Neuronal stem cell (in vitro differentiated cells): ENCODE measurements around the gene TSPAN2.

Experiments used
- DNase-seq: peaks from one replicate; pipeline ENCODE4 v3.0.0-alpha.2; 2013; ENCODE audit warnings: low spot score
- H2AFZ ChIP-seq: one replicate; pipeline ENCODE4 v1.6.1; 2013; ENCODE audit warnings: mild to moderate bottlenecking, low read length, inconsistent platforms
- H2AK5ac ChIP-seq: 2 replicates; pipeline ENCODE4 v1.6.1; 2013; ENCODE audit warnings: low read depth, mild to moderate bottlenecking, inconsistent platforms, low read length, moderate library complexity, mixed read lengths
- H2BK120ac ChIP-seq: 2 replicates; pipeline ENCODE4 v1.6.1; 2013; ENCODE audit warnings: low read depth, mild to moderate bottlenecking, inconsistent platforms, low read length, moderate library complexity, mixed read lengths
- H2BK12ac ChIP-seq: one replicate; pipeline ENCODE4 v1.6.1; 2013; ENCODE audit warnings: low read length, inconsistent platforms
- H2BK15ac ChIP-seq: 2 replicates; pipeline ENCODE4 v1.6.1; 2013; ENCODE audit warnings: mild to moderate bottlenecking, low read length, inconsistent platforms, mixed read lengths
- H2BK5ac ChIP-seq: one replicate; pipeline ENCODE4 v1.6.1; 2013; ENCODE audit warnings: inconsistent platforms, mild to moderate bottlenecking, low read length, moderate library complexity
- H3K14ac ChIP-seq: one replicate; pipeline ENCODE4 v1.6.1; 2013; ENCODE audit warnings: low read length, inconsistent platforms
- H3K18ac ChIP-seq: 2 replicates; pipeline ENCODE4 v1.6.1; 2013; ENCODE audit warnings: low read length, inconsistent platforms
- H3K23ac ChIP-seq: 2 replicates; pipeline ENCODE4 v1.6.1; 2013; ENCODE audit warnings: low read depth, mild to moderate bottlenecking, mixed read lengths, low read length, inconsistent platforms; ENCODE audit not compliant: poor library complexity
- H3K27ac ChIP-seq: replicated peaks from 3 replicates; pipeline ENCODE4 v1.5.1; 2013; ENCODE audit warnings: low read length, inconsistent platforms
- H3K27me3 ChIP-seq, 3 experiments: 2 replicates each; pipeline ENCODE4 v1.6.1; 2013; ENCODE audit warnings: low read length in 3 of 3, mild to moderate bottlenecking in 2 of 3, inconsistent platforms in 1 of 3, low read depth in 1 of 3, mixed read lengths in 1 of 3, moderate library complexity in 1 of 3; ENCODE audit not compliant: control insufficient read depth in 3 of 3, insufficient read depth in 3 of 3
- H3K36me3 ChIP-seq, 2 donors: replicated peaks in 1 of 2; 2 replicates each; pipeline ENCODE4 v1.6.1; 2013; ENCODE audit warnings: low read length in 2 of 2; ENCODE audit not compliant: control insufficient read depth in 2 of 2, insufficient read depth in 2 of 2
- H3K4ac ChIP-seq: 2 replicates; pipeline ENCODE4 v1.6.1; 2013; ENCODE audit warnings: inconsistent platforms, mild to moderate bottlenecking, low read length, moderate library complexity
- H3K4me1 ChIP-seq, 2 donors: 1 replicate in 1 of 2; 2 replicates in 1 of 2; pipeline ENCODE4 v1.6.1; 2013; ENCODE audit warnings: low read length in 2 of 2, low read depth in 1 of 2; ENCODE audit not compliant: control insufficient read depth in 2 of 2, insufficient read depth in 1 of 2
- H3K4me2 ChIP-seq: one replicate; pipeline ENCODE4 v1.6.1; 2013; ENCODE audit warnings: mild to moderate bottlenecking, low read length, inconsistent platforms; ENCODE audit not compliant: insufficient read depth, poor library complexity, severe bottlenecking
- H3K4me3 ChIP-seq, 2 donors: 2 replicates each; pipeline ENCODE4 v1.5.1; 2013; ENCODE audit warnings: low read length in 2 of 2, mild to moderate bottlenecking in 2 of 2, inconsistent platforms in 1 of 2, moderate library complexity in 1 of 2
- H3K79me1 ChIP-seq: one replicate; pipeline ENCODE4 v1.6.1; 2013; ENCODE audit warnings: low read depth, mild to moderate bottlenecking, inconsistent platforms, low read length, moderate library complexity
- H3K9ac ChIP-seq: one replicate; pipeline ENCODE4 v1.6.1; 2013; ENCODE audit warnings: mild to moderate bottlenecking, low read depth, low read length, inconsistent platforms; ENCODE audit not compliant: poor library complexity
- H3K9me3 ChIP-seq, 2 donors: replicated peaks in 1 of 2; 2 replicates each; pipeline versions ENCODE3 to v1.6.1; 2013; ENCODE audit warnings: low read length in 2 of 2, mild to moderate bottlenecking in 2 of 2, inconsistent platforms in 1 of 2, low read depth in 1 of 2, mixed read lengths in 1 of 2, moderate library complexity in 1 of 2; ENCODE audit not compliant: control insufficient read depth in 2 of 2, insufficient read depth in 1 of 2
- H4K8ac ChIP-seq: one replicate; pipeline ENCODE4 v1.6.1; 2013; ENCODE audit warnings: low read depth, mild to moderate bottlenecking, inconsistent platforms, low read length, moderate library complexity
- H4K91ac ChIP-seq: one replicate; pipeline ENCODE4 v1.6.1; 2013; ENCODE audit warnings: low read length, low read depth, mild to moderate bottlenecking, inconsistent platforms; ENCODE audit not compliant: poor library complexity
- WGBS, 2 donors: extraction: QIAGEN DNeasy Blood & Tissue Kit; methylation state at CpG; one replicate each; pipeline ENCODE4 v1.1.7; 2013; ENCODE audit warnings: missing lambda C conversion rate in 2 of 2, mixed read lengths in 1 of 2; ENCODE audit not compliant: insufficient read length in 2 of 2, insufficient replicate concordance in 1 of 2; ENCODE audit errors: extremely low coverage in 2 of 2; 5-methylcytosine and 5-hydroxymethylcytosine counted together

The TSPAN2 gene

GRCh38 chr1:115112496-115113375, 23.4 kb upstream of the TSPAN2 start:
- Histone ChIP-seq H4K8ac (no peak overlapping the region), H3K9me3 (no peaks in the 10 kb centered on the region)

GRCh38 chr1:115107516-115108260, 18.4 kb upstream of the TSPAN2 start:
- no peak for DNase-seq
- H3K27me3 ChIP-seq: no peaks in the 10 kb centered on the region
- no peak overlapping the region for H3K4me3 ChIP-seq
- H2BK120ac ChIP-seq: no peak overlapping the region
- no peak overlapping the region for H3K14ac ChIP-seq
- H3K4me1 ChIP-seq: peaks cover 0 to 2% of the 10 kb centered on the region in 2 donors
- no peak overlapping the region for H3K4ac ChIP-seq
- no peak overlapping the region for H3K18ac ChIP-seq
- H2AK5ac ChIP-seq: no peak overlapping the region
- H2BK5ac ChIP-seq: no peak overlapping the region
- no peak overlapping the region for H2AFZ ChIP-seq
- no peak overlapping the region for H2BK15ac ChIP-seq
- H3K27ac ChIP-seq: no peak overlapping the region
- WGBS, 2 donors: no CpG with 5 or more reads among the region's 5 CpGs
- no peaks in the 10 kb centered on the region for H3K36me3 ChIP-seq
- no peaks in the 10 kb centered on the region for H3K79me1 ChIP-seq
- H3K9ac ChIP-seq: no peak overlapping the region
- H3K9me3 ChIP-seq: no peaks in the 10 kb centered on the region
- no peak overlapping the region for H3K23ac ChIP-seq
- H4K91ac ChIP-seq: no peak overlapping the region
- H4K8ac ChIP-seq: no peak overlapping the region
- H2BK12ac ChIP-seq: no peak overlapping the region
- no peak overlapping the region for H3K4me2 ChIP-seq

More at GRCh38 chr1:115112496-115113375, 23.4 kb upstream of the TSPAN2 start:
- Histone ChIP-seq H3K14ac (no peak overlapping the region), H2BK12ac (peak overlapping the region; percentile 14), H2AFZ (peak overlapping the region; percentile 62), H4K91ac (no peak overlapping the region), H3K4me2 (no peak overlapping the region), H2BK120ac (peak overlapping the region; percentile 2), H3K27ac (no peak overlapping the region), H3K23ac (no peak overlapping the region), H2BK5ac (no peak overlapping the region), H2BK15ac (no peak overlapping the region), H3K4ac (no peak overlapping the region), H3K4me1 (peaks cover 0 to 2% of the 10 kb centered on the region in 2 donors), H3K18ac (peak overlapping the region; percentile 52), H3K4me3 (no peak overlapping the region), H3K79me1 (no peaks in the 10 kb centered on the region), H3K27me3 (peaks cover 0 to 9% (median 0%) of the 10 kb centered on the region in 3 experiments), H3K9ac (no peak overlapping the region), H2AK5ac (peak overlapping the region; percentile 17), H3K36me3 (no peaks in the 10 kb centered on the region)
- DNase-seq: peak; percentile 57
- WGBS, 2 donors: no CpG with 5 or more reads among the region's 18 CpGs

- H3K4ac ChIP-seq: no peak overlapping the region
Observed at GRCh38 chr1:115105831-115106230, 16.5 kb upstream of the TSPAN2 start.

GRCh38 chr1:115099693-115100050, 10.4 kb upstream of the TSPAN2 start:
- H3K18ac ChIP-seq: no peak overlapping the region
- H3K36me3 ChIP-seq: no peaks in the 10 kb centered on the region
- no peak overlapping the region for H3K4ac ChIP-seq
- no peak overlapping the region for H3K4me3 ChIP-seq
- no peak overlapping the region for H2AFZ ChIP-seq
- H3K9me3 ChIP-seq: no peaks in the 10 kb centered on the region
- no peaks in the 10 kb centered on the region for H3K27me3 ChIP-seq
- no peak overlapping the region for H2AK5ac ChIP-seq
- H3K79me1 ChIP-seq: no peaks in the 10 kb centered on the region
- peaks cover 0 to 3% of the 10 kb centered on the region in 2 donors for H3K4me1 ChIP-seq
- H3K27ac ChIP-seq: no peak overlapping the region
- no CpG with 5 or more reads among the region's 1 CpG for WGBS, 2 donors
- no peak overlapping the region for H3K4me2 ChIP-seq
- H3K14ac ChIP-seq: no peak overlapping the region
- no peak overlapping the region for H2BK5ac ChIP-seq
- no peak overlapping the region for H3K23ac ChIP-seq
- H4K8ac ChIP-seq: no peak overlapping the region
- no peak for DNase-seq
- no peak overlapping the region for H2BK120ac ChIP-seq
- H2BK15ac ChIP-seq: no peak overlapping the region
- no peak overlapping the region for H4K91ac ChIP-seq
- H2BK12ac ChIP-seq: no peak overlapping the region
- no peak overlapping the region for H3K9ac ChIP-seq

More at GRCh38 chr1:115105831-115106230, 16.5 kb upstream of the TSPAN2 start:
- Histone ChIP-seq H3K27ac (no peak overlapping the region), H3K36me3 (no peaks in the 10 kb centered on the region), H2BK12ac (no peak overlapping the region), H3K23ac (no peak overlapping the region), H3K4me1 (no peaks in the 10 kb centered on the region), H3K14ac (no peak overlapping the region), H3K4me3 (no peak overlapping the region), H2AFZ (no peak overlapping the region), H2AK5ac (no peak overlapping the region), H3K9ac (no peak overlapping the region), H3K9me3 (no peaks in the 10 kb centered on the region), H4K8ac (no peak overlapping the region), H2BK120ac (no peak overlapping the region), H2BK15ac (no peak overlapping the region), H3K18ac (no peak overlapping the region), H4K91ac (no peak overlapping the region), H3K4me2 (no peak overlapping the region), H2BK5ac (no peak overlapping the region), H3K27me3 (no peaks in the 10 kb centered on the region), H3K79me1 (no peaks in the 10 kb centered on the region)
- no CpG with 5 or more reads among the region's 3 CpGs for WGBS, 2 donors
- no peak for DNase-seq
